ENCODE measurements around the gene DPY19L1.
"Not testable (repeated sequence)": the region's sequence is repeated elsewhere in the genome, so short reads cannot be mapped to it uniquely, and the experiment has no call there.

- not testable (repeated sequence) for TF ChIP-seq CTCF, POLR2A (IDR thresholded peaks at IDR 0.05)
Measured at GRCh38 chr7:35043301-35043700, 6.0 kb upstream of the DPY19L1 start.
